ENCODE results near the gene ST6GALNAC4. TPM values are rescaled to one million over a fixed set of nuclear protein-coding genes. Genes with fewer than 3 reads are reported as not detected.

ST6GALNAC4 gene
- polyA plus RNA-seq, 1 donor (not counting 4 experiments of a cell fraction or from before 2014, with no cell fraction given): 5.8 TPM

DNA sequence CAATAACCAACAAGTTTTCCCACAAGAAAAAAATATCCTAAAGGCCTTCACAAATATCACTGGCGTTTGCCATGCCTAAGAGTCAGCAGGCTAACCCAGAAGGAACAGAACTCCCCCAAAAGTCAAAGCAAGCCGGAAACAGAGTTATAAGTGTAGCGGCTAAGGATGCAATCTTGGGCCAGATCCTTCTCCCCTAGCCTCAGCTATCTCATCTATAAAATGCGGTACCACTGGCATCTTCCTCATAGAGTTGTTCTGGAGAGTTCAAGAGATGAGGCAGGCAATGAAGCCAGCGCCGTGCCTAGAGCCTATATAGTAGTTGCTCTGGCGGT lies 20.2 kb upstream of the ST6GALNAC4 start:
- H3K9ac ChIP-seq (ENCODE audit: control insufficient read depth, extremely low read depth, insufficient read depth, low read length): peak overlapping the region; percentile 84
- FAIRE-seq: no peak
- peaks cover 9 to 11% of the 10 kb centered on the region in 2 experiments for H3K36me3 ChIP-seq (ENCODE audit: control insufficient read depth in 2 of 2, extremely low read depth in 1 of 2, insufficient read depth in 2 of 2, low read length in 2 of 2)
- peak overlapping the region; percentile 61 for H3K27ac ChIP-seq (ENCODE audit: control insufficient read depth, insufficient read depth, low read length)
- TF ChIP-seq CTCF (optimal IDR thresholded peaks at IDR 0.05 in 1 of 3, IDR thresholded peaks at IDR 0.05 in 1 of 3, conservative IDR thresholded peaks at IDR 0.05 in 1 of 3; ENCODE audit: extremely low read depth in 1 of 3, insufficient read depth in 2 of 3, low read length in 3 of 3) (no peak), EZH2 (IDR thresholded peaks at IDR 0.05; ENCODE audit: low read length) (no peak)
- H3K4me1 ChIP-seq (ENCODE audit: control insufficient read depth, extremely low read depth, insufficient read depth, low read length): peaks cover 22% of the 10 kb centered on the region
- dilution Hi-C loops (cut with MboI; ENCODE audit: extremely low pct_ligation_motif_present, low sequenced_read_pairs): loop anchor here (25.0 kb wide), 1 partner anchor 125 kb away; the partner anchor contains the start of genes NAIF1 and SLC25A25
- peaks cover 33% of the 10 kb centered on the region for H3K79me2 ChIP-seq (ENCODE audit: control insufficient read depth, insufficient read depth, low read length)
- H2AFZ ChIP-seq (ENCODE audit: control insufficient read depth, low read length): peak overlapping the region; percentile 75
- H4K20me1 ChIP-seq (ENCODE audit: control insufficient read depth, extremely low read depth, insufficient read depth, low read length): peaks cover 2% of the 10 kb centered on the region
- H3K27me3 ChIP-seq (ENCODE audit: control insufficient read depth, extremely low read depth, insufficient read depth, low read length): no peaks in the 10 kb centered on the region
- no peaks in the 10 kb centered on the region for H3K9me1 ChIP-seq (ENCODE audit: control insufficient read depth, extremely low read depth, insufficient read depth, low read length)
- H3K4me2 ChIP-seq (ENCODE audit: control insufficient read depth, extremely low read depth, insufficient read depth, low read depth, low read length): peak overlapping the region; percentile 73
- no peaks in the 10 kb centered on the region for H3K9me3 ChIP-seq (ENCODE audit: control insufficient read depth, low read depth, low read length)
- no peak for DNase-seq (ENCODE audit: low read depth, low spot score)
- peak overlapping the region; percentile 72 to 87 (median 78) for H3K4me3 ChIP-seq (ENCODE audit: control insufficient read depth in 2 of 3, extremely low read depth in 1 of 3, insufficient read depth in 2 of 3, low read depth in 1 of 3, low read length in 3 of 3)

DNA sequence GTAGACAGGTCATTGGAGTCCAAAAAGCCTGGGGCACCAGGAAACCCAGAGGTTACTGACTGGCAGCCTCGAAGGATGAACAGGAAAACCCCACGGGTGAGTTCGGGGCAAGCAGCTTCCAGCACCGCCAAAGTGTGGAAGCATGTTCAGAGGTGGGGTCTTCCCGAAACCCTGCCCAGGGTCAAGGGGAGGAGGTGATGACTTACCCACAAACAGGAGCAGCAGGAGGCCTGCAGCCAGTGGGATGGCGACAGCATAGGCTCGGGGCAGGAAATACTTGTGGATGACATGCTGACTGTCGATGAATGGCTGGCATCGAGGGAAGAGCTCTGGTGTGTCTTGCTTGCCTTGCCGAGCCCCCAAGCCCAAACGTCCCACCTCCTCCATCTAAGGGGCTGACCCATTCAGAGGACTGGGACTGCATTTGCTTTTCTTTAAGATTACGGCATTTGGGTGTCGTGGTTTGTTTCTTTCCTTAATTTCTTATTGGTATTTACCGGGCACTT lies 19.6 kb upstream of the ST6GALNAC4 start:
- H3K27me3 ChIP-seq (ENCODE audit: control insufficient read depth, extremely low read depth, insufficient read depth, low read length): no peaks in the 10 kb centered on the region
- peaks cover 2% of the 10 kb centered on the region for H4K20me1 ChIP-seq (ENCODE audit: control insufficient read depth, extremely low read depth, insufficient read depth, low read length)
- no peak for TF ChIP-seq EZH2 (IDR thresholded peaks at IDR 0.05; ENCODE audit: low read length)
- no peak for TF ChIP-seq CTCF (optimal IDR thresholded peaks at IDR 0.05 in 1 of 3, IDR thresholded peaks at IDR 0.05 in 1 of 3, conservative IDR thresholded peaks at IDR 0.05 in 1 of 3; ENCODE audit: extremely low read depth in 1 of 3, insufficient read depth in 2 of 3, low read length in 3 of 3)
- H3K36me3 ChIP-seq (ENCODE audit: control insufficient read depth in 2 of 2, extremely low read depth in 1 of 2, insufficient read depth in 2 of 2, low read length in 2 of 2): peaks cover 9 to 10% of the 10 kb centered on the region in 2 experiments
- no peaks in the 10 kb centered on the region for H3K9me3 ChIP-seq (ENCODE audit: control insufficient read depth, low read depth, low read length)
- H3K9me1 ChIP-seq (ENCODE audit: control insufficient read depth, extremely low read depth, insufficient read depth, low read length): no peaks in the 10 kb centered on the region
- peak overlapping the region; percentile 84 for H3K9ac ChIP-seq (ENCODE audit: control insufficient read depth, extremely low read depth, insufficient read depth, low read length)
- peaks cover 22% of the 10 kb centered on the region for H3K4me1 ChIP-seq (ENCODE audit: control insufficient read depth, extremely low read depth, insufficient read depth, low read length)
- H3K27ac ChIP-seq (ENCODE audit: control insufficient read depth, insufficient read depth, low read length): no peak overlapping the region
- DNase-seq (ENCODE audit: low read depth, low spot score) (no peak), FAIRE-seq (no peak)
- H3K79me2 ChIP-seq (ENCODE audit: control insufficient read depth, insufficient read depth, low read length): peaks cover 33% of the 10 kb centered on the region
- H3K4me3 ChIP-seq (ENCODE audit: control insufficient read depth in 2 of 3, extremely low read depth in 1 of 3, insufficient read depth in 2 of 3, low read depth in 1 of 3, low read length in 3 of 3): peak overlapping the region; percentile 72 to 87 (median 78)
- H3K4me2 ChIP-seq (ENCODE audit: control insufficient read depth, extremely low read depth, insufficient read depth, low read depth, low read length): peak overlapping the region; percentile 73
- no peak overlapping the region for H2AFZ ChIP-seq (ENCODE audit: control insufficient read depth, low read length)
- dilution Hi-C loops (cut with MboI; ENCODE audit: extremely low pct_ligation_motif_present, low sequenced_read_pairs): loop anchor here (25.0 kb wide), 1 partner anchor 126 kb away; the partner anchor contains the start of genes NAIF1 and SLC25A25
